GM19438 (cell line): Measurements from ENCODE around the gene C11orf65.
"Not testable (repeated sequence)": the region's sequence is repeated elsewhere in the genome, so short reads cannot be mapped to it uniquely, and the experiment has no call there.

ENCODE experiments used
- ATAC-seq: cut with Tn5 transposase; IDR thresholded peaks from one replicate; pipeline ENCODE4 v1.9.1; 2021; ENCODE audit warnings: low read depth; ENCODE audit not compliant: unreplicated experiment

C11orf65 gene

GRCh38 chr11:108474664-108475463, 7.5 kb upstream of the C11orf65 start:
- ATAC-seq: no peak

DNA sequence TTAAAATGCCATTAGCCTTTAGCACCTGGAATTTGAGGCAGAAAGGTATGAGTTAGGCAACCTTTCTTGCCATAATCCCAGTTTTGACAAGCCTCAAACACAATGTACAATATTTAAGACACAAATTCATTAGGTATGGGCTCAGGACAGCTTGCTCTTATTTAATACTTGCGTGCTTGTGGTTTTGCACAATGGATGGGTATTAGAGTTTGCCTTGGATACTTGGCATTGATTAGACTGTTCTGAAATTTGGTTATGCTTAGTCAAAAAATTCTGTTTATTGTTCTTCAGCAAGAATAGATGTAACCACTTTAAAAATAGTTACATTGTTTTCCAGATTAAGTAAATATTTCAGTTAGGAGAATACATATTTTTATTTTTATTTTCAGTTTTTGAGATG, 5.4 kb upstream of the C11orf65 start:
- ATAC-seq: no peak

DNA sequence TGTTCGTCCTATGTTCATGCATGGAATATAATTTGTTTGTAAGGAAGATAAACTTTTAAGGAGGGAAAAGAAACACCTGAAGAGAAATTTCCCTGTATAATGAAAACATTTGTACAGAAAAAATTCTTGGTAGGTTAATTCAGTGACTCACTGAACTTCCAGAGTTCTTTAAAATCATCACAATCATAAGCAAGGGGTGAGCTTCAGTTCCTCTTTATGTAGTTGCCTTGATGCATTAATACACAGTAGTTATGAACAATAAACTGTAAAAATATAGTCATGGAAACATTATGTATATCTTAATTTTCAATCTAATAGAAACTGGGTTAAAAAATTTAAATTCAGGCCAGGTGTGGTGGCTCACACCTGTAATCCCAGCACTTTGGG, 1.1 kb upstream of the C11orf65 start:
- no peak for ATAC-seq

- ATAC-seq: no peak
Observed at GRCh38 chr11:108466405-108466804, 924 bp downstream of the C11orf65 start.

GRCh38 chr11:108453207-108453835, 14.0 kb downstream of the C11orf65 start:
- no peak for ATAC-seq

DNA sequence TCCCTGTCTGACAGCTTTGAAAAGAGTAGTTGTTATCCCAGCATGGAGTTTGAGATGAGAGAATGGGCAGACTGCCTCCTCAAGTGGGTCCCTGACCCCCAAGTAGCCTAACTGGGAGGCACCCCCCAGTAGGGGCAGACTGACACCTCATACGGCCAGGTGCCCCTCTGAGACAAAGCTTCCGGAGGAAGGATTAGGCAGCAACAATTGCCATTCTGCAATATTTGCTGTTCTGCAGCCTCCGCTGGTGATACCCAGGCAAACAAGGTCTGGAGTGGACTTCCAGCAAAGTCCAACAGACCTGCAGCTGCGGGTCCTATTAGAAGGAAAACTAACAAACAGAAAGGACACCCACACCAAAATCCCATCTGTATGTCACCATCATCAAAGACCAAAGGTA, 25.9 kb downstream of the C11orf65 start:
- ATAC-seq: not testable (repeated sequence)

DNA sequence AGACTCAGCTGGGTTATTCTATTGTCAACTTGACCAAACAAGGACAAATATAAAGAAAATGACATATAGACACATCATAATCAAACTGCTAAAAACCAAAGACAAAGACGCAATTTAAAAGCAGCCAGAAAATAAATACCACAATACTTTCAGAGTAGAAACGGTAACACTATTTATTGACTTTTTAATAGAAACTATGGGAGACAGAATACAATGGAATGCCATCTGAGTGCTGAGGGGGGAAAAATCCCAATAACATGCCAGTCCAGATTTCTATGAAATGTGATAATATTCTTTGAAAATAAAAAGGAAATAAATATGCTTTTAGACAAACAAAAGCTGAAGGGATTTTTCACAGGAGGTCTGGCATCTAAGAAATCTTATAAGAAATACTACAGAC, 30.7 kb downstream of the C11orf65 start:
- no peak for ATAC-seq

- ATAC-seq: no peak
Observed at GRCh38 chr11:108435066-108435465, 32.3 kb downstream of the C11orf65 start.

GRCh38 chr11:108432783-108433182, 34.5 kb downstream of the C11orf65 start:
- no peak for ATAC-seq

GRCh38 chr11:108431997-108432396, 35.3 kb downstream of the C11orf65 start:
- ATAC-seq: no peak

DNA sequence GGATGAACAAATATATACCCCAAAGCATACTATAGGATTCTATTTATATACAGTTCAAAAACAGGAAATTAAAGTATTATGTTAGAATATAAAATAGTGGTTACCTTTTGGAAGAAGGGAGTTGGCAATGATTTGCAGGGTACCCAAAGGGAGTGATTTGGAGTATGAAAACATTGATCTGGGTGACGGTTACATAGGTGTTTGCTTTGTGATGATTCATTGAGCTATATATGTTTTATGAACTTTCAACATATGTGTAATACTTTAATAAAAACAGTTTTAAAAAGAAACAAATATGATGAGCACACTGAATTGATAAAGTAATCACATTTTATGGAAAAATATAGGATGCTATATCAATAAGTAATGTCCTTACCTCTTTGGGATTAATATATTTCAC, 36.0 kb downstream of the C11orf65 start:
- ATAC-seq: no peak

- ATAC-seq: not testable (repeated sequence)
Observed at GRCh38 chr11:108417551-108417950, 49.8 kb downstream of the C11orf65 start.

DNA sequence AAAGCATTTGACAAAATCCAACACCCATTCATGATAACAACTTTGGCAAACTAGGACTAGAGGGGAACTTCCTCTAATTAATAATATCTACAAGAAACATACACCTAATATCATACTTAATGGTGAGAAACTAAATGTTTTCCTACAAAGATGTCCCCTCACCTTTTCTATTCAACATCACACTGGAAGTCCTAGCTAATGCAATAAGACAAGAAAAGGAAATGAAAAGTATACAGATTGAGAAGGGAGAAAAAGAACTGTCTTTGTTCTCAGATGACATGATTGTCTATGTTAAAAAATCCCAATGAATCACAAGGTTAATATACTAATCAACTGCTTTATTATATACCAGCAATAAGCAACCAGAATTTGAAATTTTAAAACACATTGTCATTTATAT, 52.4 kb downstream of the C11orf65 start:
- no peak for ATAC-seq

- ATAC-seq: no peak
Observed at GRCh38 chr11:108405706-108406105, 61.6 kb downstream of the C11orf65 start.

- ATAC-seq: no peak
Observed at GRCh38 chr11:108403052-108403451, 64.3 kb downstream of the C11orf65 start.

GRCh38 chr11:108402241-108402640, 65.1 kb downstream of the C11orf65 start:
- ATAC-seq: no peak

DNA sequence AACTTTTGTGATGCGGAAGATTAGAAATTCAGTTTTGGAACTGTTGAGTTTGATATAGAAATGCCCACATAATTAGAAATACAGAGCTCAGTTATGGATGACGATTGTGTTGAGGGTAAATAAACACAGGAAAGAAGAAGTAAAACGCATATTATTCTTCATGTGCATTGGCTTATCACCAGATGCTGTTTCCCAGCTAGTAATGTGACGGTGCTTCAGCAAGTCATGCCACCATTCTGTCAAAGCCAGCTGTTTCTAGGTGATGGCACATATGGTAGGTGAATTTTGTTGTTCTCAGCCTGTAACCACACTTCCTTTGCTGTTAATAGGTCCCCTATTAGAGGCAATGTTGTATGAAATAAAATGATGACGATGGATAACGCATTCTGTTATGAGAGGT, 68.9 kb downstream of the C11orf65 start:
- no peak for ATAC-seq

DNA sequence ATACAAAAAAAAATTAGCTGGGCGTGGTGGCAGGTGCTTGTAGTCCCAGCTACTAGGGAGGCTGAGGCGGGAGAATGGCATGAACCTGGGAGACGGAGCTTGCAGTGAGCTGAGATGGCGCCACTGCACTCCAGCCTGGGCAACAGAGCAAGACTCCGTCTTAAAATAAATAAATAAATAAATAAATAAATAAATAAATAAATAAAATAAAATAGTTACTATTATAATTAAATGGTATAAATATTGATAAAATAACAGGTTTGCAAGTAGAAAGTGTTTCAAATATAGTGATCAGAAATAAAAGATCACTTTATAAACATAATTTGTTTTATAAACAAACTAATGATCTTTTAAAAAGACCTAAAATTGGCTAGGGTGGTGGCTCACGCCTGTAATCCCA, 70.7 kb downstream of the C11orf65 start:
- not testable (repeated sequence) for ATAC-seq

- no peak for ATAC-seq
Observed at GRCh38 chr11:108394744-108395284, 72.5 kb downstream of the C11orf65 start.

GRCh38 chr11:108393046-108393445, 74.3 kb downstream of the C11orf65 start:
- no peak for ATAC-seq

DNA sequence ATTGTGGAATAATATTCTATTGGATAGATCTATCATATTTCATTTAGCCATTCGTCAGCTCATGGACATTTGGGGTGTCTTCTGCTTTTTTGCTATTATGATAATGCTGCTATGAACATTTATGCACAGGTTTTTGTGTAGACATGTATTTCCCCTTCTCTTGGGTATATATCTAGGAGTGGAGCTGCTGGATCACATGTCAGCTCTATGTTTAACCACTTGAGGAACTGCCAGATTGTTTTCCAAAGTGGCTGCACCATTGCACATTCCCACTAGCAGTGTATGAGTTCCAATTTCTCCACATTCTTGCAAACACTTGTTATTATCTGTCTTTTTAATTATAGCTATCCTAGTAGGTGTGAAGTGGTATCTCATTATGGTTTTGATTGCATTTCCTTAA, 75.0 kb downstream of the C11orf65 start:
- no peak for ATAC-seq

- no peak for ATAC-seq
Observed at GRCh38 chr11:108388576-108388975, 78.8 kb downstream of the C11orf65 start.
